GM23338 (cell line): ENCODE measurements around the gene TRIM14. TPM values are rescaled to one million over a fixed set of nuclear protein-coding genes. Genes with fewer than 3 reads are reported as not detected.

Source experiments
- ATAC-seq: fragments of 200-7000 bp; cut with Tn5 transposase; 3 replicates; pipeline ENCODE4 v1.9.1; 2020
- DNase-seq: peaks from one replicate; pipeline ENCODE4 v3.0.0-alpha.2; 2015; ENCODE audit warnings: low spot score
- H2AFZ ChIP-seq: fragments of 200-600 bp; sonication (generic); 2 replicates; pipeline ENCODE4 v1.8.0; 2016; ENCODE audit warnings: antibody characterized with exemption, mild to moderate bottlenecking, moderate library complexity
- H3F3A ChIP-seq: fragments of 200-600 bp; sonication (generic); replicated peaks from 2 replicates; pipeline ENCODE4 v1.8.0; 2017; ENCODE audit warnings: antibody characterized with exemption, mixed run types, low read depth
- H3K27ac ChIP-seq: fragments of 200-600 bp; sonication (generic); 2 replicates; pipeline ENCODE4 v1.6.1; 2016; ENCODE audit warnings: low read depth
- H3K27me3 ChIP-seq: fragments of 200-600 bp; sonication (generic); 2 replicates; pipeline ENCODE4 v1.8.0; 2016; ENCODE audit warnings: mild to moderate bottlenecking, mixed run types, moderate library complexity; ENCODE audit not compliant: insufficient read depth
- H3K36me3 ChIP-seq: fragments of 200-600 bp; sonication (generic); 2 replicates; pipeline ENCODE4 v1.8.0; 2016; ENCODE audit warnings: mild to moderate bottlenecking; ENCODE audit not compliant: insufficient read depth
- H3K4me1 ChIP-seq: fragments of 200-600 bp; sonication (generic); 2 replicates; pipeline ENCODE4 v1.8.0; 2016; ENCODE audit warnings: mild to moderate bottlenecking, moderate library complexity; ENCODE audit not compliant: insufficient read depth
- H3K4me2 ChIP-seq: fragments of 200-600 bp; sonication (generic); 2 replicates; pipeline ENCODE4 v1.7.1; 2017; ENCODE audit warnings: mixed run types
- H3K4me3 ChIP-seq: fragments of 200-600 bp; sonication (generic); 2 replicates; pipeline ENCODE4 v1.6.1; 2016; ENCODE audit warnings: mixed run types
- H3K79me2 ChIP-seq: fragments of 200-600 bp; sonication (generic); replicated peaks from 2 replicates; pipeline ENCODE4 v1.8.0; 2017; ENCODE audit warnings: mild to moderate bottlenecking; ENCODE audit not compliant: insufficient read depth
- H3K9me2 ChIP-seq: fragments of 200-600 bp; sonication (generic); 2 replicates; pipeline ENCODE4 v1.8.0; 2017; ENCODE audit not compliant: insufficient read depth
- H4K20me1 ChIP-seq: fragments of 200-600 bp; sonication (generic); replicated peaks from 2 replicates; pipeline ENCODE4 v1.8.0; 2017; ENCODE audit warnings: mild to moderate bottlenecking; ENCODE audit not compliant: insufficient read depth
- H3K27ac Mint-ChIP-seq: 2 replicates; pipeline ENCODE4 v1.8.0; 2020; ENCODE audit warnings: inconsistent platforms, mild to moderate bottlenecking, moderate library complexity, mixed read lengths
- H3K27me3 Mint-ChIP-seq: 3 replicates; pipeline ENCODE4 v1.8.0; 2022; ENCODE audit warnings: low read depth, mild to moderate bottlenecking, moderate library complexity, mixed read lengths, inconsistent platforms; ENCODE audit not compliant: insufficient read depth, poor library complexity
- H3K36me3 Mint-ChIP-seq: 3 replicates; pipeline ENCODE4 v1.8.0; 2021; ENCODE audit warnings: low read depth, mild to moderate bottlenecking, inconsistent platforms, moderate library complexity, mixed read lengths
- H3K4me1 Mint-ChIP-seq: 3 replicates; pipeline ENCODE4 v1.8.0; 2020; ENCODE audit warnings: mild to moderate bottlenecking, inconsistent platforms, mixed read lengths
- H3K4me3 Mint-ChIP-seq: 3 replicates; pipeline ENCODE4 v1.8.0; 2021; ENCODE audit warnings: moderate library complexity, mild to moderate bottlenecking, inconsistent platforms, mixed read lengths
- H3K9me3 Mint-ChIP-seq: 3 replicates; pipeline ENCODE4 v1.8.0; 2020; ENCODE audit warnings: moderate library complexity, mild to moderate bottlenecking, inconsistent platforms, mixed read lengths
- CREB1 ChIP-seq: fragments of 250-450 bp; sonication (Bioruptor Pico); IDR thresholded peaks from 2 replicates; pipeline ENCODE4 v1.5.0; 2020; ENCODE audit warnings: low read depth, mild to moderate bottlenecking, moderate library complexity
- CTCF ChIP-seq, 2 experiments: fragments of 200-600 bp in 1 of 2; sonication (generic) in 1 of 2; conservative IDR thresholded peaks; 2 replicates each; pipeline versions ENCODE4 v1.5.1 to v1.6.1; 2016 to 2017; ENCODE audit warnings: antibody characterized with exemption in 2 of 2, low read depth in 2 of 2, mild to moderate bottlenecking in 2 of 2, moderate library complexity in 1 of 2
- ETS1 ChIP-seq: IDR thresholded peaks from 2 replicates; pipeline ENCODE4 v1.6.1; 2016; ENCODE audit warnings: antibody characterized with exemption
- EZH2phosphoT487 ChIP-seq: fragments of 200-600 bp; sonication (generic); IDR thresholded peaks from one replicate; pipeline ENCODE4 v1.8.1; 2018; ENCODE audit warnings: antibody characterized with exemption; ENCODE audit not compliant: unreplicated experiment
- JUNB ChIP-seq: IDR thresholded peaks from one replicate; pipeline ENCODE4 v1.6.1; 2016; ENCODE audit warnings: antibody characterized with exemption; ENCODE audit not compliant: unreplicated experiment
- NANOG ChIP-seq: IDR thresholded peaks from 2 replicates; pipeline ENCODE4 v1.6.1; 2016; ENCODE audit warnings: antibody characterized with exemption, borderline replicate concordance
- REST ChIP-seq: IDR thresholded peaks from one replicate; pipeline ENCODE4 v1.6.1; 2018; ENCODE audit warnings: antibody characterized with exemption; ENCODE audit not compliant: unreplicated experiment
- STAT1 ChIP-seq: IDR thresholded peaks from one replicate; pipeline ENCODE4 v1.6.1; 2016; ENCODE audit warnings: antibody characterized with exemption; ENCODE audit not compliant: unreplicated experiment
- ZNF114 ChIP-seq: fragments of 250-450 bp; sonication (Bioruptor Pico); IDR thresholded peaks from 2 replicates; pipeline ENCODE4 v1.5.0; 2020; ENCODE audit warnings: mild to moderate bottlenecking, moderate library complexity
- ZNF331 ChIP-seq: fragments of 250-450 bp; sonication (Bioruptor Pico); IDR thresholded peaks from 2 replicates; pipeline ENCODE4 v1.5.0; 2020; ENCODE audit warnings: low read depth, mild to moderate bottlenecking, moderate library complexity
- polyA plus RNA-seq: library from polyadenylated mRNA; unstranded; fragments of >200 nt; fragmentation: Nextera tagmentation; extraction: Ambion mirVana; gene quantifications from 2 replicates; pipeline ENCODE4 v1.2.1, GENCODE V29; 2016
- total RNA-seq: library from RNA; depleted of rRNA; stranded (reverse); fragments of >200 nt; shearing (Covaris generic); gene quantifications from 2 replicates; pipeline ENCODE4 v1.2.3, GENCODE V29; 2014

The TRIM14 gene
- total and polyA plus RNA-seq, 2 experiments from 2014 or later: 17.2 to 25.3 TPM

GRCh38 chr9:98150721-98151120 is 31.7 kb upstream of the TRIM14 start (continued):
- TF ChIP-seq REST: no peak
- no peak for TF ChIP-seq JUNB
- TF ChIP-seq ZNF114 (CRISPR knock-in tag): no peak
- no peak for TF ChIP-seq EZH2phosphoT487
- TF ChIP-seq ETS1: no peak
- TF ChIP-seq ZNF331 (CRISPR knock-in tag): no peak

GRCh38 chr9:98150164-98150563 is 31.1 kb upstream of the TRIM14 start:
- Mint-ChIP-seq H3K27ac (peak overlapping the region; percentile 3; the same call in 1 of the 2 replicates), H3K4me1 (peaks cover 6% of the 10 kb centered on the region; the same call in 2 of the 3 replicates), H3K4me3 (no peak overlapping the region), H3K27me3 (peaks cover 5% of the 10 kb centered on the region), H3K36me3 (no peaks in the 10 kb centered on the region), H3K9me3 (no peaks in the 10 kb centered on the region)
- Histone ChIP-seq H3K27ac (no peak overlapping the region), H3F3A (no peaks in the 10 kb centered on the region; the same call in 1 of the 2 replicates), H3K4me2 (no peak overlapping the region), H2AFZ (no peak overlapping the region), H3K27me3 (no peaks in the 10 kb centered on the region), H3K9me2 (no peaks in the 10 kb centered on the region), H3K4me3 (no peak overlapping the region), H3K79me2 (no peaks in the 10 kb centered on the region), H3K4me1 (no peaks in the 10 kb centered on the region), H3K36me3 (0 out of 2 replicates have a peak, but pooled peaks cover under 1% of the 10 kb centered on the region), H4K20me1 (no peaks in the 10 kb centered on the region)
- TF ChIP-seq CTCF (conservative IDR thresholded peaks at IDR 0.05; ENCODE audit: low read depth in 2 of 2) (no peak), NANOG (no peak), ZNF331 (CRISPR knock-in tag) (no peak), STAT1 (no peak), ZNF114 (CRISPR knock-in tag) (no peak), EZH2phosphoT487 (no peak), JUNB (no peak), CREB1 (CRISPR knock-in tag) (no peak)
- no peak for DNase-seq
- no peak for ATAC-seq
